NCI-H2196 (cell line): ENCODE data around the gene VENTX.
"Not testable (repeated sequence)": the region's sequence is repeated elsewhere in the genome, so short reads cannot be mapped to it uniquely, and the experiment has no call there.

ENCODE experiments used
- DNase-seq: peaks from one replicate; lab custom pipeline; 2025; ENCODE audit not compliant: unreplicated experiment; lab: John Stamatoyannopoulos, UW

Gene VENTX

DNA sequence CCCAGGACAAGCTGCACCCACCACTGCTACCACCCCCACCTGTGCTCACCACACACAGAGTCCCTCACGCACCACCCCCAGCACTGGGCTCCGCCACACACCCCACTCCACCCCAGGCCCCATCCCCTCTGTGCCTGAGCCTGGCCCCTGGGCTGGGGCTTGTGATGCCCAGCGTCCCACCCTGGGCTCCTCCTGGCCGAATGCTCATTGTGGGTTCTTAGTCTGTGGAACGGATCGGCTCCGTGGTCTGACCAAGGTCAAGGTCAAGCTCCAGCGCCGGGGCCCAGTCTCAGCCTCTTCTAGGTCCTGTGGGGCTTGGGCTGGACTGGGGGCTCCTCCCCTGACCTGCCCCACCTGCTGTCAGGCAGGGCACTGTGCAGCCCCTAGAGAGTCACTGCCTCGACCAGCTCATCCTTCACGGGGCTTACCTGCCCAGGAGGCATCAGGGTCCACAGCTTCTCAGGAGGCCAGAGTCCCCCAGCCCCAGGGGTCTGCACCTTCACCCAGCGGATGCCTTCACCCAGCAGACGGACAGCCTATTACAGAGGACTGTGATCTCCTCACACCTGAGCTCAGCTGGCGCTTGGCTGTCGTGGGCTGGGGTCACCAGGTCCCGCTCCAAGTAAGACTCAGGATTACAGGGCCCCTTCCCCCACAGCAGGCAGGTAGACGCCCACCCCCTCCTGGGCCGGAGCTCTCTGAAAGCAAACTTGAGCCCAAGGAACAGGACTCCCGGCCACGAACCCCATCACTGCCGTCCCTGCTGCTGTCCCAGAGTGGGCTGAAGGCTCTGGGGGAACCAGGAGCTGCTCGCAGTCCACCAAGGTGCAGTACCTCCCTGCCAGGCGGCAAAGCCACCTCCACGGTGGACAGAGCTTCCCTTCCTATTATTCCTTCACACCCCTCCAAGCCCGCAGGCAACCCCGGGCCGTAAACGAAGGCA, 22.9 kb upstream of the VENTX start:
- no peak for DNase-seq

- DNase-seq, result no peak
Observed at GRCh38 chr10:133215586-133215985, 22.1 kb upstream of the VENTX start.

GRCh38 chr10:133216776-133217175, 20.9 kb upstream of the VENTX start:
- DNase-seq, result no peak

GRCh38 chr10:133217800-133218589, 19.7 kb upstream of the VENTX start:
- DNase-seq, result no peak

DNA sequence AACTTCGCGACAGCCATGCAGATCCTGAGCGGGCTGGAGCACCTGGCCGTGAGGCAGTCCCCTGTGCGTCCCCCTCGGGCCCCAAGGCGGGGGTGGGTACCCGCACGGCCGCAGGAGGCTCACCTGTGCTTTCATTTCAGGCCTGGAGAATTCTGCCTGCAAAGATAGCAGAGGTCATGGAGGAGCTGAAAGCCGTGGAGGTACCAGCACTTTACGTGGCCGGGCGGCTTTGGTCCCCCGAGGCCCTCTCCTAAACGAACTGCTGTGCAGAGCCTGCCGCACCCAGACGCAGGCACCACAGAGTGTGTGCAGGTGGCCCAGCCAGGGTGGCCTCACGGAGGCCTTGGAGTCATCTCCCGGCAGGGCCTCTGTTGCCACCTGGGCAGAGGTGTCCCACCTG, 18.8 kb upstream of the VENTX start:
- DNase-seq, result no peak

GRCh38 chr10:133219782-133220181, 17.9 kb upstream of the VENTX start:
- no peak for DNase-seq

GRCh38 chr10:133221331-133221730, 16.3 kb upstream of the VENTX start:
- DNase-seq, result no peak

DNA sequence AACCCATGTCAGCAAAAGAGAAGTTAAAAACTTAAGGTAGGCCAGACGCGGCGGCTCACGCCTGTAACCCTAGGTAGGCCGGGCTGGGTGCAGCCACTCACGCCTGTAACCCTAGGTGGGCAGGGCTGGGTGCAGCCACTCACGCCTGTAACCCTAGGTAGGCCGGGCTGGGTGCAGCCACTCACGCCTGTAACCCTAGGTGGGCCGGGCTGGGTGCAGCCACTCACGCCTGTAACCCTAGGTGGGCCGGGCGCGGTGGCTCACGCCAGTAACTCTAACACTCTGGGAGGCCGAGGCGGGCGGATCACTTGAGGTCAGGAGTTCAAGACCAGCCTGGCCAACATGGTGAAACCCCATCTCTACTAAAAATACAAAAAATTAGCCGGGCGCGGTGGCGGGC, 15.9 kb upstream of the VENTX start:
- DNase-seq, result not testable (repeated sequence)

DNA sequence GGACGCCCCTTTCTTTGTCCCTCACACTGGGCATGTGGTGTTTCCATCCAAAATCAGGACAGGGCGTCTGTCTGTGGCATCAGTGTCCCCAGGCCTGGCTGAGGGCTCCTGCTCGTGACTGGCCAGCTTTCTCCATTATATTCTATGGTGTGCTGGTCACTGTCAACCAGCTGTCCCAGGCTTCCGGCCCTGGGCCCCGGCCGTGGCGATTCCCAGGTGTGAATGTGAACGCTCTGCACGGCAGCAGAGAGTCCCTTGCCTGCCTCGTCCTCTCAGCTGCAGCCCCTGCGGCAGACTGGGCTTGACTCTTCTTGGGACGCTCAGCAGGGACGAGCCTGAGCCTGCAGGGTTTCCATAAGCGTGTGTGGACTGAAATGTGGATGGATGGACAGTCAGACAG, 13.6 kb upstream of the VENTX start:
- no peak for DNase-seq

- DNase-seq, result no peak
Observed at GRCh38 chr10:133224756-133225372, 12.8 kb upstream of the VENTX start.

- DNase-seq, result no peak
Observed at GRCh38 chr10:133225707-133226191, 11.9 kb upstream of the VENTX start.

- DNase-seq, result no peak
Observed at GRCh38 chr10:133226251-133226808, 11.3 kb upstream of the VENTX start.

- DNase-seq, result no peak
Observed at GRCh38 chr10:133227256-133227655, 10.4 kb upstream of the VENTX start.

DNA sequence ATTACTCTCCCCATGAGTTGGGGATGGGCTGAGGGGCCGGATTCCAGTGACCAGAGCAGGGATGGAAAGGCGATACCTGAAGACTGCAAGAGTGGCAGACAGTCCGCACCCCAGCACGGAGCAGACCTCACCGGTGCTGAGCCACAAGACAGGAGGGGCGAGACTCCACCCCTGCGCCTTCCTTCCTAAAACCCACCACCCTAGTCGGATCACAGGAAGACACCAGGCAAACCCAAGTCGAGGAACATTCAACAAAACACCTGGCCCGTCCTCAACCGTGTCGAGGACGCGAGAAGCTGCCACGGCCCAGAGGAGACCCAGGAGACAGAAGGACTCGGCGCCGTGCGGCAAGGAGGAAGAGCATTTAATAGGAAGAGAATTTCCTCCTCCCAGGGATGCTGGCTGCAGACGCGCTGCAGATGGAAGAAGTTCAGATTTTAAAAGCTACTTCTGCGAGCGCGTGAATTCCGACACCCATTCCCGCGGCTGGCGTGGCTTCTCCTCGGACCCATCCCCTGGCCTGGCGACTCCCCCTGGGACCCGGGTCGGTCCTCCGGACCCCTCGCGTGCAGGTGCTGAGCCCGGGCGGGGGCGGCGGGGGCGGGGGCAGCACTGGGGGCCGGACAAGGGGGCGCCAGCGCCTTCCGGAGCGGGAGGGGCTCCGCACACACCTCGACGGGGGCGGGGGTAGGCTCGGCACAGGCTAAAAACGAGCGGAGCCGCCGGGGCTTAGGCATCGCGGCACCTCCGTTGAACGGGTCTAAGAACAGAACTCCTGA, 8.2 kb upstream of the VENTX start:
- no peak for DNase-seq

GRCh38 chr10:133230044-133230361, 7.7 kb upstream of the VENTX start, which contains the start of gene UTF1:
UTF1 (plus strand) TSS chr10:133230217; CDS start chr10:133230289, 72 bp downstream.
- DNase-seq, result no peak

GRCh38 chr10:133230387-133231195, 7.1 kb upstream of the VENTX start:
- DNase-seq, result no peak

GRCh38 chr10:133231244-133231945, 6.3 kb upstream of the VENTX start:
- no peak for DNase-seq

- no peak for DNase-seq
Observed at GRCh38 chr10:133231946-133232574, 5.6 kb upstream of the VENTX start.
